Nephron (organoid): ENCODE measurements around the gene PDSS2.
"Not testable (repeated sequence)": the region's sequence is repeated elsewhere in the genome, so short reads cannot be mapped to it uniquely, and the experiment has no call there.

Experiments
- H3K27ac Mint-ChIP-seq, 3 experiments: 2 replicates each; pipeline ENCODE4 v1.8.0; 2020; ENCODE audit warnings: mixed read lengths in 3 of 3, mild to moderate bottlenecking in 2 of 3, moderate library complexity in 1 of 3
- H3K27me3 Mint-ChIP-seq: 2 replicates; pipeline ENCODE4 v1.8.0; 2021; ENCODE audit warnings: low read depth, mild to moderate bottlenecking, moderate library complexity, mixed read lengths
- H3K36me3 Mint-ChIP-seq: 2 replicates; pipeline ENCODE4 v1.8.0; 2020; ENCODE audit warnings: low read depth, mixed read lengths
- H3K4me1 Mint-ChIP-seq: 2 replicates; pipeline ENCODE4 v1.8.0; 2020; ENCODE audit warnings: mixed read lengths
- H3K4me3 Mint-ChIP-seq, 3 experiments: 2 replicates each; pipeline ENCODE4 v1.8.0; 2020; ENCODE audit warnings: mild to moderate bottlenecking in 3 of 3, mixed read lengths in 3 of 3, moderate library complexity in 2 of 3
- H3K9me3 Mint-ChIP-seq: 2 replicates; pipeline ENCODE4 v1.8.0; 2020; ENCODE audit warnings: mixed read lengths
- CTCF ChIP-seq, 3 experiments: fragments of 200-600 bp; sonication (generic); IDR thresholded peaks; one replicate each; pipeline ENCODE4 v1.5.0; 2021; ENCODE audit warnings: antibody characterized with exemption in 3 of 3; ENCODE audit not compliant: unreplicated experiment in 3 of 3

PDSS2 gene

GRCh38 chr6:107304421-107305025 lies 154.8 kb downstream of the PDSS2 start:
- no peak overlapping the region for H3K4me3 Mint-ChIP-seq
- H3K36me3 Mint-ChIP-seq = peaks cover 4% of the 10 kb centered on the region
- no peak overlapping the region for H3K27ac Mint-ChIP-seq
- H3K27me3 Mint-ChIP-seq = no peaks in the 10 kb centered on the region
- peaks cover 5% of the 10 kb centered on the region for H3K9me3 Mint-ChIP-seq
- TF ChIP-seq CTCF (IDR thresholded peaks at IDR 0.05; ENCODE audit: unreplicated experiment in 3 of 3) = no peak
- peaks cover 10% of the 10 kb centered on the region for H3K4me1 Mint-ChIP-seq

GRCh38 chr6:107293350-107293749 lies 166.0 kb downstream of the PDSS2 start:
- Mint-ChIP-seq H3K27ac (peak overlapping the region in 1 of 3 experiments; percentile 30), H3K36me3 (no peaks in the 10 kb centered on the region), H3K4me3 (peak overlapping the region in 1 of 3 experiments; percentile 6), H3K27me3 (no peaks in the 10 kb centered on the region), H3K4me1 (peaks cover 25% of the 10 kb centered on the region), H3K9me3 (no peaks in the 10 kb centered on the region)
- no peak for TF ChIP-seq CTCF (IDR thresholded peaks at IDR 0.05; ENCODE audit: unreplicated experiment in 3 of 3)

- Mint-ChIP-seq H3K27me3 (no peaks in the 10 kb centered on the region), H3K9me3 (no peaks in the 10 kb centered on the region), H3K4me1 (peaks cover 25% of the 10 kb centered on the region), H3K27ac (peak overlapping the region in 1 of 3 experiments; percentile 30), H3K36me3 (no peaks in the 10 kb centered on the region), H3K4me3 (peak overlapping the region in 2 of 3 experiments; percentile 4 to 6)
- TF ChIP-seq CTCF (IDR thresholded peaks at IDR 0.05; ENCODE audit: unreplicated experiment in 3 of 3) = no peak
Observed at GRCh38 chr6:107292715-107293271, 166.6 kb downstream of the PDSS2 start.

- Mint-ChIP-seq H3K27ac (no peak overlapping the region), H3K4me3 (no peak overlapping the region), H3K36me3 (no peaks in the 10 kb centered on the region), H3K9me3 (no peaks in the 10 kb centered on the region), H3K4me1 (peaks cover 25% of the 10 kb centered on the region), H3K27me3 (no peaks in the 10 kb centered on the region)
- no peak for TF ChIP-seq CTCF (IDR thresholded peaks at IDR 0.05; ENCODE audit: unreplicated experiment in 3 of 3)
Observed at GRCh38 chr6:107290491-107290890, 168.9 kb downstream of the PDSS2 start.

- H3K27ac Mint-ChIP-seq, H3K9me3 Mint-ChIP-seq, H3K4me3 Mint-ChIP-seq, H3K36me3 Mint-ChIP-seq, H3K27me3 Mint-ChIP-seq: not testable (repeated sequence)
- H3K4me1 Mint-ChIP-seq = peaks cover 25% of the 10 kb centered on the region
Observed at GRCh38 chr6:107289258-107289657, 170.1 kb downstream of the PDSS2 start.

- H3K4me3 Mint-ChIP-seq, H3K27ac Mint-ChIP-seq, H3K4me1 Mint-ChIP-seq, H3K27me3 Mint-ChIP-seq, H3K36me3 Mint-ChIP-seq, H3K9me3 Mint-ChIP-seq: not testable (repeated sequence)
Observed at GRCh38 chr6:107285683-107286082, 173.7 kb downstream of the PDSS2 start.

- H3K9me3 Mint-ChIP-seq = no peaks in the 10 kb centered on the region
- H3K4me3 Mint-ChIP-seq = no peak overlapping the region
Observed at GRCh38 chr6:107284805-107285204, 174.6 kb downstream of the PDSS2 start.

More at GRCh38 chr6:107284805-107285204, 174.6 kb downstream of the PDSS2 start:
- Mint-ChIP-seq H3K36me3 (no peaks in the 10 kb centered on the region), H3K27me3 (no peaks in the 10 kb centered on the region), H3K27ac (no peak overlapping the region), H3K4me1 (no peaks in the 10 kb centered on the region)
- TF ChIP-seq CTCF (IDR thresholded peaks at IDR 0.05; ENCODE audit: unreplicated experiment in 3 of 3) = no peak
